HFF-Myc (cell line): ENCODE results near the gene MLLT3.

Experiments
- DNase-seq: peaks from one replicate; pipeline ENCODE4 v3.0.0-alpha.2; 2011; ENCODE audit warnings: low read depth; ENCODE audit errors: extremely low read depth
- H3K4me3 ChIP-seq: replicated peaks from 2 replicates; pipeline ENCODE4 v1.5.1; 2011; ENCODE audit warnings: low read depth, mild to moderate bottlenecking, control low read depth, low read length
- CTCF ChIP-seq: IDR thresholded peaks from 2 replicates; pipeline ENCODE4 v1.5.1; 2012; ENCODE audit warnings: mild to moderate bottlenecking, low read depth, low read length, control low read depth; ENCODE audit errors: missing control alignments

MLLT3 gene

GRCh38 chr9:20466328-20467008, 155.8 kb downstream of the MLLT3 start:
- DNase-seq, result no peak
- no peak overlapping the region for H3K4me3 ChIP-seq
- TF ChIP-seq CTCF, result no peak

- DNase-seq, result no peak
- H3K4me3 ChIP-seq, result no peak overlapping the region
- TF ChIP-seq CTCF, result no peak
Measured at GRCh38 chr9:20464242-20464641, 158.1 kb downstream of the MLLT3 start.

- no peak for TF ChIP-seq CTCF
- DNase-seq, result no peak
- no peak overlapping the region for H3K4me3 ChIP-seq
Measured at GRCh38 chr9:20463823-20464222, 158.5 kb downstream of the MLLT3 start.

- TF ChIP-seq CTCF, result no peak
- DNase-seq, result no peak
- no peak overlapping the region for H3K4me3 ChIP-seq
Measured at GRCh38 chr9:20462410-20462809, 159.9 kb downstream of the MLLT3 start.

- TF ChIP-seq CTCF, result no peak
- DNase-seq, result no peak
- H3K4me3 ChIP-seq, result no peak overlapping the region
Measured at GRCh38 chr9:20447291-20447690, 175.0 kb downstream of the MLLT3 start.

- no peak for DNase-seq
- no peak for TF ChIP-seq CTCF
- no peak overlapping the region for H3K4me3 ChIP-seq
Measured at GRCh38 chr9:20446248-20446647, 176.1 kb downstream of the MLLT3 start.
